Left forelimb (tissue), 1 donor: ENCODE data around the gene TPRX1.
"Not testable (repeated sequence)": the region's sequence is repeated elsewhere in the genome, so short reads cannot be mapped to it uniquely, and the experiment has no call there.

Source experiments
- DNase-seq: peaks from one replicate; pipeline ENCODE4 v3.0.0-alpha.2; 2018; ENCODE audit warnings: low spot score

TPRX1 gene, protein sequence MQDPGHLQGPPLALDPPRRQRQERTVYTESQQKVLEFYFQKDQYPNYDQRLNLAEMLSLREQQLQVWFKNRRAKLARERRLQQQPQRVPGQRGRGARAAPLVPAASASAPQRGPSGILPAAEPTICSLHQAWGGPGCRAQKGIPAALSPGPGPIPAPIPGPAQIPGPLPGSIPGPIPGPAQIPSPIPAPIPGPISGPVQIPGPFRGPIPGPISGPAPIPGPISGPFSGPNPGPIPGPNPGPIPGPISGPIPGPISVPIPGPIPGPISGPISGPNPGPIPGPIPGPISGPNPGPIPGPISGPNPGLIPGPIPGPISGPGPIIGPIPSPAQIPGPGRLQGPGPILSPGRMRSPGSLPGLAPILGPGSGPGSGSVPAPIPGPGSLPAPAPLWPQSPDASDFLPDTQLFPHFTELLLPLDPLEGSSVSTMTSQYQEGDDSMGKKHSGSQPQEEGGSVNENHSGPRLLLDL

DNA sequence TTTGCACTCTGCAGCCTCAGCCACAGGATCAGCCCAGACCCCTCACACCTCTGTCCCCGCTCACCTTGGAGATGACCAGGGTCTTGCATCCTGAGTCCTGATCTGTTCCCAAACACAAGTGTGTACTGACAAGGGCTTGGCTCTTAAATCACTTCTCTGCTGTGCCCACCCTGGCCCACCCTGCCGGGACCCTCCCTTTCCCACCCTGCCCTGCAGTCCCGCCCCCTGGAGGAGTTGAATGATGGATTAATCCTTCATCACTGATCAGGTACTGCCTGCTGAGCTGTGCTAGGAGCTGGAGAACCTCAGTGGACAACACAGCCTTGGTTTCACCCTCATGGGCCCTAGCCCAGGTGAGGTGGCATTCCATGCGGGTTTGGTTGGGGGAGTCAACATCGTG lies at the start of gene TPRX1:
Gene TPRX1 (minus strand): TSS at position 101 of the 400 bp plus-strand sequence. CDS start 12 bp downstream, at position 89.
- DNase-seq = not testable (repeated sequence)

DNA sequence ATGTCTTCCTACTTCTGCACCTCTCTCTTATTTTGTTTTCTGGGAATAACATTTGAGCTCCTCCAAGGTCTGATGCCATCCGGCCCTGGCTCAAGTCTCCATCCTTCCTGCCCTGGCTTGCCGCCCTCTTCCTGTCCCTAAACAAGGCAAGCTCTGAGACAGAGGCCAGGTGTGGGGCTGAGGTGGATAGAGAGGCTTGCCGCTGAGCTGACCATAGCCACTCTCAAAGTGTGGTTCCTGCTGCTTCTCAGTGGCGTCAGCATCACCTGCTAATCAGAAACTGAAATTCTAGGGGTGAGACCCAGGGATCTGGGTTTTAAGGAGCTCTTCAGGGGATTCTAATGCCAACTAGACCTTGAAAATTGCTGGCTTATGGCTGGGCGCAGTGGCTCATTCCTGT lies 48.7 kb upstream of the TPRX1 start:
- DNase-seq = no peak

GRCh38 chr19:47848823-47849473 lies 44.6 kb upstream of the TPRX1 start:
- no peak for DNase-seq

DNA sequence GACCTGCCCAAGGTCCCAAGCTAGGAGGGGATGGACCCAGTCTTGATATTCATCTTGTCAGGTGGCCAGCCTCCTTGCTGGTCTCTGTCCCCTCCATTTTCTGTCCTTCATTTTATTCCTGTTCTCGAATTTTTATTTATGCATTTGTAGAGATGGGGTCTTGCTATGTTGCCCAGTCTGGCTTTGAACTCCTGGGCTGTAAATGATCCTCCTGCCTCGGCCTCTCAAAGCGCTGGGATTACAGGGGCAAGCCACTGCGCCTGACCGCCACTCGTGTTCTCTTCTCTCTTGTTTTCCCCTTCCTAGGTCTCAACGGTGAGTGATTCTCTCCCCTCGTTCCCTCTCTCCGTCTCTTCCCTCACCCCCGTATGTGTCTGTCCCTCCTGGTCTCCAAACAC lies 44.1 kb upstream of the TPRX1 start:
- DNase-seq = no peak

DNA sequence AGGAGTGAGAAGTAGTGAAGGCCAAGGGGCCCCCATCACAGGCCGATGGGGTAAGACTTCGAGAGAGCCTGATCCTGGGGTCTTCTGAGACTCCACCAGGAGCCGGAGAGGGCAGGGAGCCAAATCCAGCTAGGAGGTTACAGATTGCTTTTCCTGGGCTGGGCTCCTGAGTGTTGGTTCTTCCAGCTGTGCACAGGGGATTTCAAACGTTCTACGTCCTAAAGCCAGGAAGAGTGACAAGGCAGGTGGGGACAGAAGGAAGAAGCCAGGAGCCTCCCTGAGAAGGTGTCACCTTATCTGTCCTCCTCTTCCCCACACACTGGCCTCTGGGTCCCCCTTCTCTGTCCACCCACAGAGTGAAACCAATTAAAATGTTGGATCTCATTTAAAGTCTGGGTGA lies 38.6 kb upstream of the TPRX1 start:
- no peak for DNase-seq

- no peak for DNase-seq
These were observed 35.6 kb upstream of the TPRX1 start for GRCh38 chr19:47839913-47840312.

GRCh38 chr19:47839411-47839810 lies 35.1 kb upstream of the TPRX1 start:
- no peak for DNase-seq

DNA sequence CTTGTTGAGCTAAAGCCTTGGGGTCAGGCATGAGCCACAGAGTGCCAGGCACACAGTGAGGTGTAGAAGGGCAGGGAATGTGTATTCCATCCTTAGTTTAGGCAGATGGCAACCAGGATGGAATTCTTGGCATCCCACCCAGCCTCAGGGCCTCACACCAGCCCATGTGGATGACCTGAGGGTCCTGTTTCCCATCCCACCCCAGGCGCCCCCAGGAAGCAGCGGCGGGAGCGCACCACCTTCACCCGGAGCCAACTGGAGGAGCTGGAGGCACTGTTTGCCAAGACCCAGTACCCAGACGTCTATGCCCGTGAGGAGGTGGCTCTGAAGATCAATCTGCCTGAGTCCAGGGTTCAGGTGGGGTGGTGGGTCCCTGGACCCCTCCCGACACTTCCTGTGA lies 31.7 kb upstream of the TPRX1 start:
- no peak for DNase-seq

DNA sequence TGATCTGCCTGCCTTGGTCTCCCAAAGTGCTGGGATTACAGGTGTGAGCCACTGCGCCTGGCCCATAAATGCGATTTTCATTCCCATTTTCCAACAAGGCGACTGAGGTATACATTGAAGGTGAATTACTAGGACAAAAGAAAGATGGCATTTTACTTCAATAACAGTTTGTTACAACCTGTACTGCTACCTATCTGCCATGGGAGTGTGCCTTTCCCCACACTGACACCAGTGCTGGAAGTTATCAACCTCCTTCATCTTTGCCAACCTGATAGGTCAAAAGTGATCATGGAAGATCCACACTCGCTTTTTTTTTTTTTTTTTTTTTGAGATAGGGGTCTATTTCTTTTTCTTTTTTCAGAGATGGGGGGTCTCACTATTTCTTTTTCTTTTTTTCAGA lies 28.4 kb upstream of the TPRX1 start:
- no peak for DNase-seq

- no peak for DNase-seq
These were observed 22.4 kb upstream of the TPRX1 start for GRCh38 chr19:47826800-47827199.

GRCh38 chr19:47824396-47824795 lies 20.0 kb upstream of the TPRX1 start:
- no peak for DNase-seq

- DNase-seq = no peak
These were observed 17.2 kb upstream of the TPRX1 start, which contains the start of gene CRX for GRCh38 chr19:47821460-47822020. Gene CRX, plus strand, starts transcription at chr19:47821937. Its CDS starts 12,507 bp downstream, at chr19:47834444.

DNA sequence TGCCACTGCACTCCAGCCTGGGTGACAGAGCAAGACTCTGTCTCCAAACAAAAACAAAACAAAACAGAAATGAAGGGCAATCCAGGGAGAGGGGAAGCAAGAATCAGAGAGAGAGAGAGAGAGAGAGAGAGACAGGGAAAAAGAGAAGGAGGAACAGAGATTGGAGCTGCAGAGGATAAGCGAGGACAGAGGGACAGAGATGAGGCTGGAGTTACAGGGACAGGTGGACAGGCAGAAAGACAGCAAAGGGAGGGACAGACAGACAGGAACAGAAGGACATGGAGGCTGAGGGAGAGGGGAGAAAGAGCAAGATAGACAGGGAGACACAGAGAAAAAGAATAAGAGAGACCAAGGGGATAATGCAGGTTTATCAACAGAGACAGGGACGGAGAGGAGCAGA lies 16.1 kb upstream of the TPRX1 start:
- DNase-seq = no peak

DNA sequence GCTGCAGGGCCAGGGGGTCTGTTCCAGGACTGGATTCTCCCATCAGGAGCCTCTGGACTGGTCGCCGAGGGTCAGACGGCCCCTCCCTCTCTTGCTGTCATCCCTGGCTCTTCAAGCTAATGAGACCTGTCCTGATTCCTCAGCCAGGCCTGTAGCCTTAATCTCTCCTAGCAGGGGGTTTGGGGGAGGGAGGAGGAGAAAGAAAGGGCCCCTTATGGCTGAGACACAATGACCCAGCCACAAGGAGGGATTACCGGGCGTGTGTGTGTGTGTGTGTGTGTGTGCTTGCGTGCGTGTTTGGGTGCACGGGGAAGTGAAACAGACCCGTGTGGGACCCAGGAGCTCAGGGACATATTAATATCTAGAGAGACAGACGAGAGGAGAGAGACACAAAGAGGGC lies 15.5 kb upstream of the TPRX1 start:
- no peak for DNase-seq

DNA sequence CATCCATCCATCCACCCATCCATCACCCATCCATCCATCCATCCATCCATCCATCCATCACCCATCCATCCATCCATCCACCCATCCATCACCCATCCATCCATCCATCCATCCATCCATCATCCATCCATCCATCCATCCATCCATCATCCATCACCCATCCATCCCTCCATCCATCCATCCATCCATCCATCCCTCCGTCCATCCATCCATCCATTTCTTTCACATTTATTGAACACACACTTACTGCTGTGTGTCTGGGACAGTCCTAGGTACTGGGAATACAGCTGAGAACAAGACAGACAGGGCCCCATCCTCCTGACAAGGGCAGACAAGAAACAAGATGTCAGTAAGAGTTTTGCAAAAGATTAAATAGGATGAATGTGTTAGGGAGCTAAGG lies 13.9 kb upstream of the TPRX1 start:
- not testable (repeated sequence) for DNase-seq

DNA sequence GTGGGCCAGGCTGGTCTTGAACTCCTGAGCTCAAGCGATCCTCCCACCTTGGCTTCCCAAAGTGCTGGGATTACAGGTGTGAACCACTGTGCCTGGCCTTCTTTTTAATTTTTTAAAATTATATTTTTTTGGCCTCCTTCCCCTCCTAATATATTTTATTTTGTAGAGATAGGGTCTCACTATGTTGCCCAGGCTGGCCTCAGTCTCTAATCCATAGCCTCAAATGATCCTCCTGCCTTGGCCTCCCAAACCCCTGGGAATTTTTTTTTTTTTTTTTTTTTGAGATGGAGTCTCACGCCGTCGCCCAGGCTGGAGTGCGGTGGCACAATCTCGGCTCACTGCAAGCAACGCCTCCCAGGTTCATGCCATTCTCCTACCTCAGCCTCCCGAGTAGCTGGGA lies 11.9 kb upstream of the TPRX1 start:
- not testable (repeated sequence) for DNase-seq

- DNase-seq = no peak
These were observed 9.6 kb upstream of the TPRX1 start for GRCh38 chr19:47813995-47814328.

DNA sequence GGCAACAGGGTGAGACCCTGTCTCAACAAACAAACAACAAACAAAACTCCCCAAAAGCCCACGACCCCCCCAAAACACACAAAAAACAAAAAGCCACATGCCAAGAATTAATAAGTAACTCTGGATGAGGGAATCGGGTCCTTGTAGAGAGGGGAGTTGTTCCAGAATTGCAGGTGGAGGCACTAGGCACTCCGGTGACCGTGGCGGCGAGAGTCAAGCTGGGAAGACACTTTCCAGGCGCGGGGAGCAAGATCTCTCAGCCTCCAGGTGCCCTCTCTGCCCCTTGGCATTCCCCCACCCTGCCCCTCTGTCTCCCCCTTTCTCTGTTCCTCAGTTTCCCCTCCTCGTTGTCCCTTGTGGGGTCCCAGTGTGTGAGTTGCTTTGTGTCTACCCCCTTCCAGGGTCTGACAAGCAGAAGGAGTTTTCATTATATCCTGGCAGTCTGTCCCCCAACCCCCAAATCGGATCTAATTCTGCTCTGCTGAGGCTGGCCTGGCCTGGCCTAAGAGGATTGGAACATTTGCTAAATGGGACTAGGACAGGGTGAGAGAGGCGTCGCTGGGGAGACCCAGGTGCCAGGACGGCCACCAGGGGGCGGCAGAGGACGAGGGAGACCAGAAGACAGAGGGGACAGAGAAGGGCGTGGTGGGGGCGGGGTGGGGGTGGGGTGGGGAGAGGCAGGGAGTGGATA lies 9.1 kb upstream of the TPRX1 start:
- DNase-seq = peak; percentile 81

GRCh38 chr19:47806435-47806834 lies 2.1 kb upstream of the TPRX1 start:
- DNase-seq = no peak

GRCh38 chr19:47805313-47805712 lies 962 bp upstream of the TPRX1 start:
- DNase-seq = no peak

DNA sequence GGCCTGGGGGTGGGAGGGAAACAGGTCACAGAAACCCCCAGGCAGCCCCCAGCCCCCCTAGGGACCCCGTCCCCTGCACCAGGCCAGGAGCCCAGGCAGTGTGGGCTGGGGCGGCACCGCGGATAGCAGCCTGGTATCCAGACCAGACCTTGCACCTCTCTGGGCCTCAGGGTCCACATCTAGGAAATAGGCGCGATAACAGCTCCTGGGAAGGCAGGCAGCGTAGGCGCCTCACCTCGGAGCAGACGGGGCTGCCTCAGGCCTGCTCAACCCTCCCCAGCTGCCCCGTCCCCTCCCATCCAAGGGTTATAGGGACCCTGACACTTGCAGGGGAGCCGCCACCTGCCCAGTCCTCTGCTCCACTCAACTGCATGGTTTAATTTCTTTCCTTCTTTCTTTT lies 680 bp downstream of the TPRX1 start:
- DNase-seq = not testable (repeated sequence)

GRCh38 chr19:47803148-47803547 lies 1.2 kb downstream of the TPRX1 start:
- not testable (repeated sequence) for DNase-seq
